ENCODE results near the gene ARL16.

ARL16 gene

GRCh38 chr17:81648013-81648706 lies 35.4 kb downstream of the ARL16 start:
- Histone ChIP-seq H3K27ac (no peak overlapping the region), H3K36me3 (no peaks in the 10 kb centered on the region), H3K9ac (no peak overlapping the region), H3K9me3 (peaks cover 22% of the 10 kb centered on the region), H3K4me3 (no peak overlapping the region), H4K20me1 (no peaks in the 10 kb centered on the region), H3K4me2 (no peak overlapping the region), H3K27me3 (no peaks in the 10 kb centered on the region), H3K4me1 (peaks cover 45% of the 10 kb centered on the region)
- no peak for TF ChIP-seq Cebpa-rat (IDR thresholded peaks at IDR 0.05)

DNA sequence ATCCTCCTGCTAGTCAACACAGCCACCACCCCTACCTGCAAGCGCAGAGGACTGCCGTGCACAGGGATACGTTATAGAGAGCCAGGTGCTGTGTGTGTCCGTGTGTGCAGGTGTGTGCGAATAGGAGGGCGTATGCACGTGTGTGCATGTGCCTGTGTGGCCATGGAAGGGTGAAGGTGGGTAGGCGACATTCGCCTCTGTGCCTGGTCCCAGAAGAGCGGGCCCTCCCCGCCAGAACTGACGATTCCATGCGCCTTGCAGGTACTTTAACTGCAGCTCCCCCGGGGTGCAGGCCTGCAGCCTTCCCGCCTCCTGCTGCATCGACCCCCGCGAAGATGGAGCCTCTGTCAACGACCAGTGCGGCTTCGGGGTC lies 36.0 kb downstream of the ARL16 start:
- Histone ChIP-seq H3K27ac (no peak overlapping the region), H3K27me3 (no peaks in the 10 kb centered on the region), H3K4me2 (no peak overlapping the region), H3K9me3 (peaks cover 22% of the 10 kb centered on the region), H3K36me3 (no peaks in the 10 kb centered on the region), H3K9ac (no peak overlapping the region), H3K4me1 (peaks cover 40% of the 10 kb centered on the region), H3K4me3 (no peak overlapping the region), H4K20me1 (no peaks in the 10 kb centered on the region)
- TF ChIP-seq Cebpa-rat (IDR thresholded peaks at IDR 0.05): no peak

DNA sequence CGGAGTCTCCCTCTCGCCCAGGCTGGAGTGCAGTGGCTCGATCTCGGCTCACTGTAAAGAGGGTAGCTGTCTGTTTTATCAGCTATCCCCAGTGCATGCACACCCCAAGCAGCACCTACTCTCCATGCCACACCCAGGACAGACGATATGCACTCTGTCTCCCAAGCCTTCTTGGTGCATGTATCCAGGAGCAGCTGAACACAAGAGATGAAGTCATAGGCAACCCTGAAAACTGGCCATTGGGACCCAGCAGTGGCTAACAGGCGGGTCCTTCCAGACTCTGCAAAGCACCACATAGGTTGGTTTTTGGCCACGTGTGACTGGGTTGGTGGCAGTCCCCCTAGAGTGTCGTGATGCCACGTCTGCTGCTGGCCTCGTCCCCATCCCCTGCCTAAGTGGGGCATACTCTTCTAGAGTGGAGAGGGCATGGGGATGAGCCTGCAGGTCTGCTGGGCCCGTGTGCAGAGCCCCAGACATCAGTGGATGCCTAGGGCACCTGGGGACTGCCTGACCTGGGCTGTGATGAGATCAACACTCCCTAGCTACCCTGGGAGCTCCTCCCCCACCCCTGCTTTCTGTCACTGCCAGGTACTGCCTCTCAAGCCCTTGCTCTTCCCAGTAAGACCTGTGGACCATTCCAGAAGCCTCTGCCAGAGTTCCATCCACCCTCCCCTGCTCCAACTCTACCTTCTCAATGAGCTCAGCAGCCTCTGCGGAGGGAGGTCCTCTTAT lies 36.6 kb downstream of the ARL16 start:
- Histone ChIP-seq H3K36me3 (no peaks in the 10 kb centered on the region), H3K9me3 (peaks cover 22% of the 10 kb centered on the region), H4K20me1 (no peaks in the 10 kb centered on the region), H3K4me2 (no peak overlapping the region), H3K4me1 (peaks cover 34% of the 10 kb centered on the region), H3K9ac (no peak overlapping the region), H3K4me3 (no peak overlapping the region), H3K27me3 (no peaks in the 10 kb centered on the region), H3K27ac (no peak overlapping the region)
- TF ChIP-seq Cebpa-rat (IDR thresholded peaks at IDR 0.05): no peak

DNA sequence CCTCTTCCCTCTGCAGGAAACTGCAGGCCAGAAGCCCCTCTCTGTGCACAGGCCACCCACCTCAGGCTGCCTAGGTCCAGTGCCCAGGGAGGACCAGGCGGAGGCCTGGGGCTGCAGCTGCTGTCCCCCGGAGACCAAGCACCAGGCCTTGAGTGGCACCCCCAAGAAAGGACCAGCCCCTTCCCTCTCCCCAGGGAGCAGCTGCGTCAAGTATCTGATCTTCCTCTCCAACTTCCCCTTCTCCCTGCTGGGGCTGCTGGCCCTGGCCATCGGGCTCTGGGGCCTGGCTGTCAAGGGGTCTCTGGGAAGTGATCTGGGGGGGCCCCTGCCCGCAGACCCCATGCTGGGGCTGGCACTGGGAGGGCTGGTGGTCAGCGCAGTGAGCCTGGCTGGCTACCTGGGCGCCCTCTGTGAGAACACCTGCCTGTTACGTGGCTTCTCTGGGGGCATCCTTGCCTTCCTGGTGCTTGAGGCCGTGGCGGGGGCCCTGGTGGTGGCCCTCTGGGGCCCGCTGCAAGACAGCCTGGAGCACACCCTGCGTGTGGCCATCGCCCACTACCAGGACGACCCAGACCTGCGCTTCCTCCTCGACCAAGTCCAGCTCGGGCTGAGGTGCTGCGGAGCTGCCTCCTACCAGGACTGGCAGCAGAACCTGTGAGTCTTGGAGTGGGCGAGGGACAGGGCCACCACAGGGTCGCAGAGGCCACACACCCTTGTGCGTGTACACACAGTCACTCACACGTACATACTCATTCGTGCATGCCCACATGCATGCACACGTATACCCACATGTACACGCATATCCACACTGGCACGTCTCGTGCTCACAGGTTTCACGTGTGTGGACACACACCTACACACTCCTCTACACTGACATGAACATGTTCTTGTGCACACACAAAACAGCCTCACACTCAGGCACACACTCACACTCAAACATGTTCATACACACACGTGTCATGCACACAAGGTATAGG lies 38.3 kb downstream of the ARL16 start:
- Histone ChIP-seq H3K9me3 (peaks cover 22% of the 10 kb centered on the region), H3K27ac (peak overlapping the region; percentile 57), H3K9ac (peak overlapping the region; percentile 16), H3K4me2 (peak overlapping the region; percentile 75), H3K4me1 (peaks cover 17% of the 10 kb centered on the region), H4K20me1 (no peaks in the 10 kb centered on the region), H3K27me3 (no peaks in the 10 kb centered on the region), H3K4me3 (no peak overlapping the region), H3K36me3 (no peaks in the 10 kb centered on the region)
- no peak for TF ChIP-seq Cebpa-rat (IDR thresholded peaks at IDR 0.05)

DNA sequence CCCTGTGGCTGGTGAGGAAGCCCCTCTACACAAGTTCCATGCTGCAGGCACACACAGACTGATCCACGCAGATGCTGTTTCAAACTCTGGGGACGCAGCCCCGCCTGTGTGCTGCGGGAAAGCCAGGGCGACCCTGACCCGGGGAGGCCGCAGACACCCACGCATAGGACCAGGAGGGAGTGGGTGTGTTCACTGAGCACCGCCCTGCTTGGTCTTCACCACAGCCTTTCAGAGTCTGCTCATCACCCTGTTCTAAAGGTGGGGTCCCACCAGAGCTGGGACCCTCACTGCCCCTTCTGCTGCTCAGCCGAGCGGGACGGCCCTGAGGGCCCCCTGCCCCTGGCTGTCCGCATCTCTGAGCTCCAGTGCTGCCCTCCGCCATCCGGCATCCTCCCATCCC lies 39.1 kb downstream of the ARL16 start:
- Histone ChIP-seq H4K20me1 (no peaks in the 10 kb centered on the region), H3K9ac (peak overlapping the region; percentile 16), H3K4me3 (no peak overlapping the region), H3K9me3 (peaks cover 18% of the 10 kb centered on the region), H3K36me3 (no peaks in the 10 kb centered on the region), H3K27me3 (no peaks in the 10 kb centered on the region), H3K4me2 (peak overlapping the region; percentile 75), H3K4me1 (peaks cover 17% of the 10 kb centered on the region), H3K27ac (peak overlapping the region; percentile 57)
- no peak for TF ChIP-seq Cebpa-rat (IDR thresholded peaks at IDR 0.05)

GRCh38 chr17:81641825-81642489 lies 41.6 kb downstream of the ARL16 start:
- no peaks in the 10 kb centered on the region for H4K20me1 ChIP-seq
- H3K36me3 ChIP-seq: no peaks in the 10 kb centered on the region
- H3K4me2 ChIP-seq: no peak overlapping the region
- H3K9me3 ChIP-seq: no peaks in the 10 kb centered on the region
- no peak overlapping the region for H3K27ac ChIP-seq
- H3K27me3 ChIP-seq: no peaks in the 10 kb centered on the region
- H3K4me1 ChIP-seq: peaks cover 23% of the 10 kb centered on the region
- no peak for TF ChIP-seq Cebpa-rat (IDR thresholded peaks at IDR 0.05)
- no peak overlapping the region for H3K9ac ChIP-seq
- no peak overlapping the region for H3K4me3 ChIP-seq

DNA sequence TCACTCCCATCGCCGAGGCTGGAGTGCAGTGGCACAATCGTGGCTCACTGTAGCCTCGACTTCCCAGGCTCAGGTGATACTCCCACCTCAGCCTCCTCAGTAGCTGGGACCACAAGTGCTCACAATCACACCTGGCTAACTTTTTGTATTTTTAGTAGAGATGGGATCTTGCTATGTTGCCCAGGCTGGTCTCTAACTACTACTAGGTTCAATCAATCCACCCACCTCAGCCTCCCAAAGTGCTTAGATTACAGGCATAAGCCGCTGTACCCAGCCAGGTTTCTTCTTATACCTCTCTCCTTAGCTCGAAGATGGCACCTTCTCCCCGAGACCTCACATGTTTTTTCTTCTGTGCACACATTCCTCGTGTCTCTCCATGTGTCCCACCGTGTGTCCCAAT lies 43.6 kb downstream of the ARL16 start:
- peaks cover 28% of the 10 kb centered on the region for H3K4me1 ChIP-seq
- H3K27me3 ChIP-seq: no peaks in the 10 kb centered on the region
- H3K27ac ChIP-seq: no peak overlapping the region

DNA sequence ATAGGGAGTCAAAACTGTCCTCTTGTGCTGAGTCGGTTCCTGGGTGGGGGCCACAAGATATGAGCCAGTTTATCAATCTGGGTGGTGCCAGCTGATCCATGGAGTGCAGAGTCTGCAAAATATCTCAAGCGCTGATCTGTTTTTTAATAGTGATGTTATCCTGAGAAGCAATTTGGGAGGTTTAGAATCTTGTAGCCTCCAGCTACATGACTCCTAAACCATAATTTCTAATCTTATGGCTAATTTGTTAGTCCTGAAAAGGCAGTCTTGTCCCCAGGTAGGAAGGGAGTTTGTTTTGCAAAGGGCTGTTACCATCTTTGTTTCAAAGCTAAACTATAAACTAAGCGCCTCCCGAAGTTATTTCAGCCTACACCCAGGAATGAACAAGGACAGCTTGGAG lies 44.9 kb downstream of the ARL16 start:
- Histone ChIP-seq H3K27ac (no peak overlapping the region), H3K4me2 (no peak overlapping the region), H3K9ac (no peak overlapping the region), H3K9me3 (no peaks in the 10 kb centered on the region), H3K27me3 (no peaks in the 10 kb centered on the region), H3K36me3 (peaks cover 4% of the 10 kb centered on the region), H3K4me1 (peaks cover 29% of the 10 kb centered on the region), H4K20me1 (peaks cover 31% of the 10 kb centered on the region), H3K4me3 (no peak overlapping the region)
- no peak for TF ChIP-seq Cebpa-rat (IDR thresholded peaks at IDR 0.05)

More for the DNA sequence above, 43.6 kb downstream of the ARL16 start:
- Histone ChIP-seq H4K20me1 (peaks cover 18% of the 10 kb centered on the region), H3K4me3 (no peak overlapping the region), H3K4me2 (no peak overlapping the region), H3K9me3 (no peaks in the 10 kb centered on the region), H3K36me3 (no peaks in the 10 kb centered on the region), H3K9ac (no peak overlapping the region)
- no peak for TF ChIP-seq Cebpa-rat (IDR thresholded peaks at IDR 0.05)

All from BLaER1 (cell line).